HG02885 (cell line): ENCODE results near the gene NEIL1.
"Not testable (repeated sequence)": the region's sequence is repeated elsewhere in the genome, so short reads cannot be mapped to it uniquely, and the experiment has no call there.

Experiments used
- ATAC-seq: cut with Tn5 transposase; IDR thresholded peaks from one replicate; pipeline ENCODE4 v1.9.1; 2021; ENCODE audit warnings: mild to moderate bottlenecking; ENCODE audit not compliant: unreplicated experiment, poor library complexity

Gene NEIL1

DNA sequence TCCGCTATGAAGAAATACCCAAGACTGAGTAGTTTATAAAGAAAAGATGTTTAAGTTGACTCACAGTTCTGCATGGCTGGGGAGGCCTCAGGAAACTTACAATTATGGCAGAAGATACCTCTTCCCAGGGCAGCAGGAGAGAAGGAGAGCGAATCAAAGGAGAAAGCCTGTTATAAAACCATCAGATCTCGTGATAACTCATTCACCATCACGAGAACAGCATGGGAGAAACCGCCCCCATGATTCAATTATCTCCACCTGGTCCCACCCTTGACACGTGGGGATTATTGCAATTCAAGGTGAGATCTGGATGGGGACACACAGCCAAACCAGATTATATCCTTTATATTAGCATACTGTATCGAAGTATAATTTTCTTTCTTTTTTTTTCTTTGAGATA lies 14.7 kb upstream of the NEIL1 start:
- ATAC-seq = not testable (repeated sequence)

DNA sequence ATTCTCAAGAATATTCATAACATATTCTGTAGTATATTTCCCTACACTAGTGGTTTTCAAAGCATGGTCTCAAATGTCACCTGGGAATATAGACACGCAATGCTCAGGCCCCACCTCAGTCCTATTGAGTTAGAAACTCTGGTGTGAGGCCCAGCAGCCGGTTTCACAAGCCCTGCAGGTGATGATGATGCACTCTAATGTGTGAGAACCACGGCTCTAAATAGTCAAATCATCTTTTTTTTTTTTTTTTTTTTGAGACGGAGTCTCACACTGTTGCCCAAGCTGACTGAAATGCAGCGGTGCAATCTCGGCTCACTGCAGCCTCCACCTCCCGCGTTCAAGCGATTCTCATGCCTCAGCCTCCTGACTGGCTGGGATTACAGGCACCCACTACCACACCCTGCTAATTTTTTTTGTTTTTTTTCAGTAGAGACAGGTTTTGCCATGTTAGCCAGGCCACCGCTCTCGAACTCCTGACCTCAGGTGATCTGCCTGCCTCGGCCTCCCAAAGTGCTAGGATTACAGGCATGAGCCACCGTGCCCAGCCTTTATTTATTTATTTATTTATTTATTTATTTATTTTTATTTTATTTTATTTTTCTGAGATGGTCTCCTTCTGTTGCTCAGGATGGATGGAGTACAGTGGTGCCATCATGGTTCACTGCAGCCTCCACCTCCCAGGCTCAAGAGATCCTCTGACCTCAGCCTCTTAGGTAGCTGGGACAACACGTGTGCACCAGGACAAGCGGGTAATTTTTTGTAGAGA lies 13.0 kb upstream of the NEIL1 start:
- not testable (repeated sequence) for ATAC-seq

DNA sequence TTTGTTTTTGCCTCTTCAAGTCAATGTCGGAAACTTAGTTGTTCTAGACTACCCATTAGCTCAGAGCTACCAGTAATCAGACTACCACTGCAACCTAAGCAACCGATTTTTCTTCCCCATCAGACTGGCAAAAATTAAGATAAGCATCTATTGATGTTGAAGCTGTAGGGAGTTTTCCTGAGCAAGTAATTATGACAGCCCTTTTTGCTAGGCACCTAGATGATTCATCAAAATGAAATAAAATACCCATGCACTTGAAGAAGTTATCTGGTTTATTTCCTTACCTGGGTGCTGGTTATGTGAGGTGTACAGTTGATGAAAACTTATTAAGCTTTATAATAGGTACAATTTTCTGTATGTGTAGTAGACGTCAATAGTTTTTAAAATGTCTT lies 11.5 kb upstream of the NEIL1 start:
- no peak for ATAC-seq

DNA sequence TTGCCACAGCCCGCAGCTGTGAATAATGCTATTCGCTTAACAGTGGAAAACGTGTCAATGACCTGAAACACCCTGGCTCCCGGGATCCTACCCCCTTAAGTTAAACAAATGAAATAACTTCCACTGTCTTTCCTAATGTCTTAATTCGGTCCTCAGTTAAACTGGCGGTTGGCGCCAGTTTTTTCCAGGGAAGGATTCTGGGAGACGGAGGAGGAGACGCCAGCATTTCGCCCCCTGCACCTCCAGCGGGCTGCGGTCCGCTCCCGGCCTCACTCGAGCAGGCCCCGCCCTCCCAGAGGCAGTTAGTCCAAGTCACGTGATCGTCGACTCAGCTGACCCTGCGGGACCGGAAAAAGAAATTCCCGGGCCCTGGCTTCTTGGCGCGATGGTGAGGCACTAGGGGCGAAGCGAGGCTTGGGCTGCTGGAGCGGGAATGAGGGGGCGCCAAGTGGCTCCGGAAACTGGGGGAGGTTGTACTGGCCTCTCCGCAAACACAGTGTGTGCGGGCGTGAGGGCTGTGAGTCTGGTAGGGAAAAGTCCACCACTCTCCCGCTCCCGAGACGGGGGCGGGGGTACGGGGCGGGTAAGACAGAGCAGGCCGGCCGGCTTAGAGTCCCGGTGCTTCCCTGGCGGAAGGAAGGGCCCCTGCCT lies 11.0 kb upstream of the NEIL1 start, which contains the start of gene COMMD4:
Gene COMMD4 (plus strand): TSS at position 359 of the 651 bp plus-strand sequence. CDS start 27 bp downstream, at position 386.
- no peak for ATAC-seq

DNA sequence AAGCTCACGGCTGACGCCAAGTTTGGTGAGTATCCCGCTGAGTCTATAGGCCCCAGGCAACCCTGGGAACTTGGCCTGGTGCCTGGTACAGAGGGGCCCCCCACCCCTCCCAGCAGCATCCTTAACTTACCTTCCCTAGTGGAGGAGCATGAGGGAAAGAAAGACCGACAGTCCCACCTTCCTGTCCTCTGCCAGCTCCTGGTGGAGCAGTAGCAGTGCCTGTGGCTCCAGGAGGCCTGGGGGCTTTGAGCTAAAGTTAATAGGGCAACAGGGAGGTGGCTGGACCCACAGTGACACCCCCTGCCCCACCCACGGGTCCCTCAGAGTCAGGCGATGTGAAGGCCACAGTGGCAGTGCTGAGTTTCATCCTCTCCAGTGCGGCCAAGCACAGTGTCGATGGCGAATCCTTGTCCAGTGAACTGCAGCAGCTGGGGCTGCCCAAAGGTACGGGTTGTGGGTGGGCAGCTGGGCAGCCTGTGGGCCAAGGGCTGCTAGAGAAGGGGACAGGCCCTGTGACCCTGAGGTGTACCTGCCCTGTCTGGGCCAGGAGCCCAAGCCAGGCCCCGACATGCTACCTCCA lies 8.1 kb upstream of the NEIL1 start:
- ATAC-seq = no peak

DNA sequence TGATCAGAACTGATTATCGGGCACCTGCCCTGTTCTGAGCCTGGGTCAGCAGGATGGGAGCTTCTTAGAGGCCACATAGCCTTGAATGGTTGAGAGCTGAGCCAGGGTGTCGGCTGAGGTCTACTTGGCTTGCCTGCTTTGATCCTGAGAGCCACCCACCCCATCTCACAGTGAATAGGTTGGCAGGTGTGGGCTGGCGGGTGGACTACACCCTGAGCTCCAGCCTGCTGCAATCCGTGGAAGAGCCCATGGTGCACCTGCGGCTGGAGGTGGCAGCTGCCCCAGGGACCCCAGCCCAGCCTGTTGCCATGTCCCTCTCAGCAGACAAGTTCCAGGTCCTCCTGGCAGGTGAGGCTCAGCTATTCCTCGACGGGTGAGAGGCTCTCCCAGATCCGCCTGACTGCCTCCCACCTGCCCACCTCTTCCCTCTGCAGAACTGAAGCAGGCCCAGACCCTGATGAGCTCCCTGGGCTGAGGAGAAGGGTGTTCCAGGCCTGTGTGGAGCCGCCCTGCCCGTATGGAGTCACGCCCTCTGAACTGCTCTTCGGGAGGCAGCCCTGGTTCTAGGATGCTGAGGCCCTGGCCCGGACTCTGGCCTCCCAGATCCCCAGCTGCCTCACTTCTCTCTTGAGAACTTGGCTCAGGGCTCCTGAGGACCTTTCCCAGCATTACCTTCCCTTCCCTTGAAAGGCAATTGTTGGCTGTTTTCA lies 7.2 kb upstream of the NEIL1 start:
- ATAC-seq = no peak

DNA sequence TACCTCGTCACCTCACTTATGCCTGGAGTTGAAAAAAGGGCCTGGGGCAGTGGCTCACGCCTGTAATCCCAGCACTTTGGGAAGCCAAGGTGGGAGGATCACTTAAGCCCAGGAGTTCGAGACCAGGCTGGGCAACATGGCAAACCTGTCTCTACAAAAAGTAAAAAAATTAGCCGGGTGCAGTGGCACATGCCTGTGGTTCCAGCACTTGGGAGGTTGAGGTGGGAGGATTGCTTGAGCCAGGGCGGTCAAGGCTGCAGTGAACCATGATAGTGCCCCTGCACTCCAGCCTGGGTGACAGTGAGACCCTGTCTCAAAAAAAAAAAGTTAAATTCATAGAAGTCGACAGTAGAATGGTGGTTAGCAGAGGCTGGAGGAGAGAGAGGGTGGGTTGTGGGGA lies 4.6 kb upstream of the NEIL1 start:
- no peak for ATAC-seq

DNA sequence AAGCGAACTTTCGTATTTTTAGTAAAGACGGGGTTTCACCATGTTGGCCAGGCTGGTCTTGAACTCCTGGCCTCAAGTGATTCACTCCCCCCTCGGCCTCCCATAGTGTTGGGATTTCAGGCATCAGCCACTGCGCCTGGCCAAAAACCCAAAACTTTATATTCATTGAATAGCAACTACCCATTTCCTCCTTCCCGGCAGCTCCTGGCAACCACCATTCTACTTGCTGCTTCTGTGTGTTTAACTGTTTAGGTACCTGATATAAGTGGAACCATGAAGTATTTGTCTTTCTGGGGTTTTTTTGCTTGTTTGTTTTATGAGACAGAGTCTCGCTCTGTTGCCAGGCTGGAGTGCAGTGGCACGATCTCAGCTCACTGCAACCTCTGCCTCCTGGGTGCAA lies 2.9 kb upstream of the NEIL1 start:
- not testable (repeated sequence) for ATAC-seq

DNA sequence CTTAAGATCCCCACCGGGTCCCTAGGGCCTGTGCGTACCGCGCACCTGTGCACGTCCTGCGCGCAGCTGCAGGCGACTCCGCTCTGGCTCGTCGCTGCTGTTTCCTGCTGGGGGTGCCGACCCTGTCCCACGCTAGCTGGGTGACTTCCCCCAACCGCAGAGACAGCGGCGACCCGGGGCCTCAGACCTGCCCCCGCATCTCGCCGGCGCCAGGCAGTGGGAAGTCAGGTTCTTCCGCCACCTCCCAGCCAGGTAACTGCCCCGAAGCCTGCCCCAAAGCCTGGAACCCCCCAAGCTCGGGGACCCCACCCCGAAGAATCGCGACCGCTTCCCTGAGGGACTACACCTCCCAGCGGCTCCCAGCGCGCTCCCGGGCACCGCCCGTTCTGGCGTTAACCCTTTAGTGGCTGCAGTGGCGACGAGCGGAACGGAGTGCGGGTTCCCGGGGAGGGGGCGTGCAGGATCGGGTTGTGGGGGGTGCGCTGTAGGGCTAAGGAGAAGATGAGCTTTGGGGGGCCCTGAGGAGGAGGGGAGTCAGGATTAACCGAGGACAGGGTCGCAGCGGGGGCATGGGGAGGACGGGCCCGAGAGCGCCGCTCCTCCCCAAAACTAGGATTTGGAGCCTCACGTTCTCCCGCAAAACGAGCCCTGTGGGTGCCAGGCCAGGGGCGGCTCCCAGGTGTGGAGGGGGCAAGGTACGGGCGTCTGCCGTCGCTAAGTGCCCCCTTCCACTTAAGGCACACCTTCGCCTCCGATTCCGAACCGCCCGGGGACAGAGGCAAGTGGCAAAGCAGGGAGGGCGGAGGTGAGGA lies 589 bp downstream of the NEIL1 start:
- peak; percentile 48 for ATAC-seq

DNA sequence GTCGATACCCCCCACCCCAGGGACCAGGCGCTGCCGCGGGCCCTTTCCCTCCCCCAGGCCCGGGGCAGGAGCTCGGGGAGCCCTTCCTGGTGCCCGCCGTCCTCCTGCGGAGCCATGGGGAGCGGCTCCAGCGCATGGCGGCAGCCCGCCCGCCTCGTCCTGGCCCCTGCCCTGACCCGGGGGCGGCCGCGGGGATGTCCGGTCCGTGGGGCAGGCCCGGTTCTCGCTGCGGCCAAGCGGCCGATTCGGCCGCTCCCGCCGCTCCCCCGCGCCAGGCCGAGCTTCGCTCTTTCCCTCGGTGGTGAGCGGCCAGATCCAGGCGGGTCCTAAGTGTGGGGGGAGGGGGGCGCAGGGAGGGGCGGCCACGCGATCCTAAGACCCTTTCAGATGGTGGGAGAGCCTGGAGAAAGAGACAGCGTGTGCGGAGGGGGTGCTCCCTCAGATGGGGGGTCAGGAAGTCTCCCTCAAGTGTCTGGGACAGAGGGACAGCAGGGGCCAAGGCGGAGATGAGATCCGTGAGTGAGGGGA lies 1.3 kb downstream of the NEIL1 start:
- no peak for ATAC-seq

DNA sequence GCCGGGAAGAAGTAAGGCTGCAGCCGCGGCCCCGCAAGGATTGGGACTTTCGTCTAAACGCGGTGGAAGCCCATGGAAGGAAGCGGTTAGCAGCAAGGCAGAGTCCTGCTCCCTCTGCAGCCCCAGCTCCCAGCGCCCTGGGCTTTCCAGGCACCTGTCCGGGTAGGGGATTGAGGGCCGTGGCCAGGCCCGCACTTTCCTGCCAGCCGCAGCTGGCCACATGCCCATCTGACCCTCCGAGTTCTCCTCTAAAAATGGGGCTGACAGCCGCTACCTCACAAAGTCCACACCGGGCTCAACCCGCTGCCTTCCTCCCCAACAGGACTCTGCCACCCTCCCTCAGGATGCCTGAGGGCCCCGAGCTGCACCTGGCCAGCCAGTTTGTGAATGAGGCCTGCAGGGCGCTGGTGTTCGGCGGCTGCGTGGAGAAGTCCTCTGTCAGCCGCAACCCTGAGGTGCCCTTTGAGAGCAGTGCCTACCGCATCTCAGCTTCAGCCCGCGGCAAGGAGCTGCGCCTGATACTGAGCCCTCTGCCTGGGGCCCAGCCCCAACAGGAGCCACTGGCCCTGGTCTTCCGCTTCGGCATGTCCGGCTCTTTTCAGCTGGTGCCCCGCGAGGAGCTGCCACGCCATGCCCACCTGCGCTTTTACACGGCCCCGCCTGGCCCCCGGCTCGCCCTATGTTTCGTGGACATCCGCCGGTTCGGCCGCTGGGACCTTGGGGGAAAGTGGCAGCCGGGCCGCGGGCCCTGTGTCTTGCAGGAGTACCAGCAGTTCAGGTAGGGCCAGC lies 1.9 kb downstream of the NEIL1 start:
- ATAC-seq = no peak

DNA sequence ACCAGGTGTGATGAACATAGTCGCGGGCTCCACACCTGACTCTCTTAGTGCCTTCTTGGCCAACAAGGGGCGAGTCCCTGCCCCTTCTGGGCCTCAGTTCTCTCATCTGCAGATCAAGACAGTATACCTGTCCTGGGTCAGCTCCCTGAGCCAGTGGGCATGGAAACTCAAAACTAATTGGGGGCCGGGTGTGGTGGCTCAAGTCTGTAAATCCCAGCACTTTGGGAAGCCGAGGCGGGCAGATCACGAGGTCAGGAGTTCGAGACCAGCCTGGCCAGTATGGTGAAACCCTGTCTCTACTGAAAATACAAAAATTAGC lies 2.5 kb downstream of the NEIL1 start:
- not testable (repeated sequence) for ATAC-seq

DNA sequence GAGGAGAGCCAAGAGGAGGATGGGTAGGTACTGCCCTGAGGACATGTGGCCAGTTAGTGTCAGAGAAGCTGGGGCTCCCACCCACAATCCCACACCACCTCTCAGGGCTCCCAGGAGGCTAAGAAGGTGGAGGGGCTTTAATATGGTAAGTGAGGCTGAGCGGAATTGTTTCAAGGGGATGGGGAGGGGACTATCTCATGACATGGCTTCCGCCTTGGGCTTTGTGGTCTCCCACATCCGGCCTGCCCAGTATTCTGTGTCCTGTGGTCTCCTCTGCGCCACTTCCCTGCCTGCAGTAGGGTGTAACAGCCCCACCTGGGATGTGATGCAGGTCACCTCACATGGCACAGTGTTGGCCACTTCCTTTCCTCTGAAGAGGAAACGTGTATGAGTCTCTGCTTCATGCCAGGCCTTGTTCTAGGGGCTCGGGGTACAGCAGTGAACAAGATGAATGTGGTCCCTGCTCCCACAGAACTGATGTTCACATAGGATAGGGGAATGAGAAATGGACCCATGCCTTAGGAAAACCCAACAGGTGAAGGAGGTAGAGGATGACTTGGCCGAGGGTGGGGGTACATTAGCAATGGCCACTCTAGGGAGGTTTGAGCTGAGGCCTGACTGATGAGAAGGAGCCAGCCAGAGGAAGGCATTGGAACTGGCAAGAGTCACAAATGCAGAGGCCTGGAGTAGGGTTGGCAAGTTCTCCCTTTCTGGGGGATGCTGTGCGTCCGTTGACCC lies 3.2 kb downstream of the NEIL1 start:
- no peak for ATAC-seq

DNA sequence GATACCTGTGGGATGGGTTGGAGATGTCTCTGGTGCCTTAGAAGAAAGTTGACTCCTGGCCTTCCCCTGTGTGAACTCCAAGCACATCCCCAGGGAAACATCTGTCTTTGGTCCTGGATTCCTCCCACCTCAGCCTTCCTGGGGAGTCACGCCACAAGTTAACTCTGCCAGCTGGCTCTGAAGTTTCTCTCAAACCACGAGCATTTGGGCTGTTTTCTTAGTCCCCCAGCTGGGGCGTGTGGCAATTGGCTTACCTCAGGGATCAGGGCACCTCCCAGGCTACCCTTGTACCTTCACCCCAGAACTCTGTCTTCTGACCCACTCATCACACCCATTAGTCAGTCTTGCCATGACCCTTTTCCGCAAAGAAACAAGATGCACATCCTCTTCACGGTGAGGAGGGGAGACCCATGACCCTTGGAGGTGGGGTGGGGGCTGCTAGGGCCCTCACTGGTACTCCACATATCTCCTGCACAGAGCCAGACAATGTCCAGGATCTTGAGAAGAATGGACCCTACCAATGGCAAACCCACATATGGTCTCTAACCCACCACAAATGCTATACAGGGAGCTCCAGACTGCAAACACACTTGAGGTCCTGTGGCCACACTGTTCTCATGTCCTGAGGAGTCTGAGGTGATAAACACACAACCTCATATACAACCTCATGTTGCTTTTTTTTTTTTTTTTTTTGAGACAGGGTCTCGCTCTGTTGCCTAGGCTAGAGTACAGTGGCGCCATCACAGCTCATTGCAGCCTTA lies 3.9 kb downstream of the NEIL1 start:
- ATAC-seq = no peak

DNA sequence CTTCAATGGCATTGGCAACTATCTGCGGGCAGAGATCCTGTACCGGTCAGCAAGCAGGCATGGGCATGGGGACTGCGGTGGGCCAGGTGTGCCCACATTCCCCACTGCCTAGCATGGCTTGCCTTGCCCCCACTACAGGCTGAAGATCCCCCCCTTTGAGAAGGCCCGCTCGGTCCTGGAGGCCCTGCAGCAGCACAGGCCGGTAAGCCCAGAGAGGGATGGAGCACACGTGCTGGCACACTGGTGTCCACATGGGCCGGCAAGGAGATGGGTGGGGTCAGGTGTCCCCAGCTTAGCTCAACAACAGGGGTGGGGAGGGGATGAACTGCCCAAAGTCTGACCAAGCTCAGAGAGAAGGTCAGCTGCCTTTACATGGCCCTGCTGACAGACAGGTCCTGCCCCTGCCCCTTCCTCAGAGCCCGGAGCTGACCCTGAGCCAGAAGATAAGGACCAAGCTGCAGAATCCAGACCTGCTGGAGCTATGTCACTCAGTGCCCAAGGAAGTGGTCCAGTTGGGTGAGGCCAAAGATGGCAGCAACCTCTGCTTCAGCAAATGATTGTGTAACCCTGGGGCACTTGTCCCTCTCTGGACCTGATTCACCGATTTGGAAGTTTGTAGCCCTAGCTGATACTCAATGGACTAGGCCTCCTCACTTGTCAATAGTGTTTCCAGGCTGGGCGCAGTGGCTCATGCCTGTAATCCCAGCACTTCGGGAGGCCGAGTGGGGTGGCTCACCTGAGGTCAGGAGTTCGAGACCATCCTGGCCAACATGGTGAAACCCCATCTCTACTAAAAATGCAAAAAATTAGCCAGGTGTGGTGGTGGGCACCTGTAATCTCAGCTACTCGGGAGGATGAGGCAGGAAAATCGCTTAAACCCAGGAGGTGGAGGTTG lies 5.6 kb downstream of the NEIL1 start:
- ATAC-seq = no peak

DNA sequence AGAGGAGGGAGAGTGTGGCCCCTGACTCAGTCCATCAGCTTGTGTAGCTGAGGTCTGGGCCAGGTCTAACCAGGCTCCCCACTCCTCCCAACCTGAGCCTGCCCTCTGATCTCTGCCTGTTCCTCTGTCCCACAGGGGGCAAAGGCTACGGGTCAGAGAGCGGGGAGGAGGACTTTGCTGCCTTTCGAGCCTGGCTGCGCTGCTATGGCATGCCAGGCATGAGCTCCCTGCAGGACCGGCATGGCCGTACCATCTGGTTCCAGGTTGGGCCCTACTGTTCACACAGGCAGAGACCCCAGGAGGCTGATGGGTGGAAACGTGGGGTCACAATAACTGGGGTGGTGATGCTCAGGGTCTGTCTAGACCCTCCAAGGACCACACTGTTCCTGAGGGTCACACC lies 6.8 kb downstream of the NEIL1 start:
- no peak for ATAC-seq

DNA sequence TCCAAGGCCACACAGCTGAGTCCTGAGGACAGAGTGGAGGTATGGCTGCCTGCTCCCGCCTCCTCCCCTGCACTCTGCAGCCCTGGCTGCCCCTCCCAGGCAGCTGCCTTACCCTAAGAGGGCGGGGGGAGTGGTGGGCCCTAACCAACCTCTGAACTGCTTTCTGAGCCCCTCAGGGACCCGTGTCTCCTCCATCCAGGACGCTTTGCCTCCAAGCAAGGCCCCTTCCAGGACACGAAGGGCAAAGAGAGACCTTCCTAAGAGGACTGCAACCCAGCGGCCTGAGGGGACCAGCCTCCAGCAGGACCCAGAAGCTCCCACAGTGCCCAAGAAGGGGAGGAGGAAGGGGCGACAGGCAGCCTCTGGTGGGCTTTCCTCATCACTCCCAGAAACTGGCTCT lies 7.6 kb downstream of the NEIL1 start:
- no peak for ATAC-seq
